Mesenchymal stem cell (in vitro differentiated cells and primary cell): ENCODE results near the gene GRAMD1B.
"Not testable (repeated sequence)": the region's sequence is repeated elsewhere in the genome, so short reads cannot be mapped to it uniquely, and the experiment has no call there.

ENCODE experiments used
- DNase-seq: peaks from one replicate; pipeline ENCODE4 v3.0.0-alpha.2; 2013
- H2AFZ ChIP-seq: one replicate; pipeline ENCODE4 v1.6.1; 2013; ENCODE audit warnings: low read depth, mild to moderate bottlenecking, control low read depth, inconsistent platforms, low read length, moderate library complexity
- H2AK5ac ChIP-seq: 2 replicates; pipeline ENCODE4 v1.6.1; 2013; ENCODE audit warnings: low read length, moderate library complexity, mild to moderate bottlenecking, inconsistent platforms; ENCODE audit not compliant: severe bottlenecking
- H2BK120ac ChIP-seq: one replicate; pipeline ENCODE4 v1.6.1; 2013; ENCODE audit warnings: low read depth, mild to moderate bottlenecking, inconsistent platforms, low read length, moderate library complexity
- H2BK12ac ChIP-seq, 2 experiments: one replicate each; pipeline ENCODE4 v1.6.1; 2013; ENCODE audit warnings: inconsistent platforms in 2 of 2, low read length in 2 of 2, mild to moderate bottlenecking in 2 of 2, moderate library complexity in 2 of 2, control low read depth in 1 of 2
- H2BK15ac ChIP-seq: one replicate; pipeline ENCODE4 v1.6.1; 2013; ENCODE audit warnings: mild to moderate bottlenecking, low read depth, inconsistent platforms; ENCODE audit not compliant: poor library complexity, severe bottlenecking
- H2BK5ac ChIP-seq: 2 replicates; pipeline ENCODE4 v1.6.1; 2013; ENCODE audit warnings: low read depth, mild to moderate bottlenecking, low read length, control low read depth, inconsistent platforms; ENCODE audit not compliant: poor library complexity, severe bottlenecking
- H3K14ac ChIP-seq, 2 experiments: one replicate each; pipeline ENCODE4 v1.6.1; 2013; ENCODE audit warnings: inconsistent platforms in 2 of 2, low read length in 2 of 2, control low read depth in 1 of 2, mild to moderate bottlenecking in 1 of 2, moderate library complexity in 1 of 2
- H3K18ac ChIP-seq, 2 experiments: one replicate each; pipeline ENCODE4 v1.6.1; 2013; ENCODE audit warnings: inconsistent platforms in 2 of 2, low read length in 2 of 2, control low read depth in 1 of 2, low read depth in 1 of 2, mild to moderate bottlenecking in 1 of 2
- H3K23ac ChIP-seq, 2 experiments: one replicate each; pipeline ENCODE4 v1.6.1; 2013; ENCODE audit warnings: inconsistent platforms in 2 of 2, low read length in 2 of 2, mild to moderate bottlenecking in 2 of 2, moderate library complexity in 2 of 2, control low read depth in 1 of 2
- H3K27ac ChIP-seq: 2 replicates; pipeline ENCODE4 v1.5.1; 2013; ENCODE audit warnings: mild to moderate bottlenecking, moderate library complexity, low read length, control low read depth, inconsistent platforms; ENCODE audit not compliant: poor library complexity, severe bottlenecking
- H3K27me3 ChIP-seq, 2 experiments: 2 replicates each; pipeline versions ENCODE4 v1.6.1 to v1.7.0; 2013; ENCODE audit warnings: low read length in 2 of 2, mild to moderate bottlenecking in 2 of 2, moderate library complexity in 2 of 2, control low read depth in 1 of 2, inconsistent platforms in 1 of 2; ENCODE audit not compliant: control insufficient read depth in 1 of 2, insufficient read depth in 1 of 2
- H3K36me3 ChIP-seq, 2 experiments: 2 replicates each; pipeline versions ENCODE4 v1.6.1 to v1.7.0; 2013; ENCODE audit warnings: low read length in 2 of 2, control low read depth in 1 of 2, inconsistent platforms in 1 of 2, low read depth in 1 of 2, mild to moderate bottlenecking in 1 of 2; ENCODE audit not compliant: insufficient read depth in 2 of 2, control insufficient read depth in 1 of 2
- H3K4ac ChIP-seq, 2 experiments: one replicate each; pipeline ENCODE4 v1.6.1; 2013; ENCODE audit warnings: inconsistent platforms in 2 of 2, low read length in 2 of 2, mild to moderate bottlenecking in 2 of 2, moderate library complexity in 2 of 2, control low read depth in 1 of 2, low read depth in 1 of 2
- H3K4me1 ChIP-seq: 2 replicates; pipeline ENCODE4 v1.6.1; 2013; ENCODE audit warnings: low read depth, low read length, control low read depth; ENCODE audit not compliant: control insufficient read depth, insufficient read depth
- H3K4me2 ChIP-seq: 2 replicates; pipeline ENCODE4 v1.6.1; 2013; ENCODE audit warnings: low read length, mild to moderate bottlenecking, inconsistent platforms; ENCODE audit not compliant: poor library complexity, severe bottlenecking
- H3K4me3 ChIP-seq, 2 experiments: 2 replicates each; pipeline versions ENCODE4 v1.5.1 to v1.7.0; 2013; ENCODE audit warnings: low read length in 2 of 2, mild to moderate bottlenecking in 2 of 2, control low read depth in 1 of 2, low read depth in 1 of 2; ENCODE audit not compliant: insufficient read depth in 1 of 2
- H3K79me1 ChIP-seq: replicated peaks from 2 replicates; pipeline ENCODE4 v1.6.1; 2013; ENCODE audit warnings: mild to moderate bottlenecking, control low read depth, low read length, inconsistent platforms; ENCODE audit not compliant: poor library complexity, severe bottlenecking
- H3K9ac ChIP-seq: 2 replicates; pipeline ENCODE4 v1.7.0; 2013; ENCODE audit warnings: mild to moderate bottlenecking, low read length, moderate library complexity
- H3K9me3 ChIP-seq: 2 replicates; pipeline ENCODE4 v1.7.0; 2013; ENCODE audit warnings: mild to moderate bottlenecking, low read length; ENCODE audit not compliant: control insufficient read depth
- H4K8ac ChIP-seq: one replicate; pipeline ENCODE4 v1.6.1; 2013; ENCODE audit warnings: inconsistent platforms, mild to moderate bottlenecking, low read length, moderate library complexity
- H4K91ac ChIP-seq: one replicate; pipeline ENCODE4 v1.6.1; 2013; ENCODE audit warnings: mild to moderate bottlenecking, low read length, inconsistent platforms
- WGBS: methylation state at CpG from one replicate; pipeline ENCODE4 v1.1.7; 2013; ENCODE audit warnings: mixed read lengths; 5-methylcytosine and 5-hydroxymethylcytosine counted together

GRAMD1B gene

GRCh38 chr11:123458501-123458900 is 28.4 kb downstream of the GRAMD1B start:
- Histone ChIP-seq H3K4me3 (no peak overlapping the region), H2BK120ac (no peak overlapping the region), H3K27ac (no peak overlapping the region), H3K9ac (no peak overlapping the region), H2BK5ac (no peak overlapping the region), H4K91ac (no peak overlapping the region), H3K79me1 (peaks cover 3% of the 10 kb centered on the region), H2BK15ac (no peak overlapping the region), H3K36me3 (peaks cover 0 to 3% of the 10 kb centered on the region in 2 experiments), H2AFZ (no peak overlapping the region), H2BK12ac (no peak overlapping the region), H3K23ac (no peak overlapping the region), H4K8ac (no peak overlapping the region), H3K14ac (no peak overlapping the region), H2AK5ac (no peak overlapping the region), H3K4ac (no peak overlapping the region), H3K27me3 (no peaks in the 10 kb centered on the region), H3K18ac (no peak overlapping the region), H3K9me3 (no peaks in the 10 kb centered on the region), H3K4me2 (no peak overlapping the region), H3K4me1 (peaks cover 4% of the 10 kb centered on the region)
- 100% methylated on average over 2 of the region's 2 CpGs for WGBS
- no peak for DNase-seq

DNA sequence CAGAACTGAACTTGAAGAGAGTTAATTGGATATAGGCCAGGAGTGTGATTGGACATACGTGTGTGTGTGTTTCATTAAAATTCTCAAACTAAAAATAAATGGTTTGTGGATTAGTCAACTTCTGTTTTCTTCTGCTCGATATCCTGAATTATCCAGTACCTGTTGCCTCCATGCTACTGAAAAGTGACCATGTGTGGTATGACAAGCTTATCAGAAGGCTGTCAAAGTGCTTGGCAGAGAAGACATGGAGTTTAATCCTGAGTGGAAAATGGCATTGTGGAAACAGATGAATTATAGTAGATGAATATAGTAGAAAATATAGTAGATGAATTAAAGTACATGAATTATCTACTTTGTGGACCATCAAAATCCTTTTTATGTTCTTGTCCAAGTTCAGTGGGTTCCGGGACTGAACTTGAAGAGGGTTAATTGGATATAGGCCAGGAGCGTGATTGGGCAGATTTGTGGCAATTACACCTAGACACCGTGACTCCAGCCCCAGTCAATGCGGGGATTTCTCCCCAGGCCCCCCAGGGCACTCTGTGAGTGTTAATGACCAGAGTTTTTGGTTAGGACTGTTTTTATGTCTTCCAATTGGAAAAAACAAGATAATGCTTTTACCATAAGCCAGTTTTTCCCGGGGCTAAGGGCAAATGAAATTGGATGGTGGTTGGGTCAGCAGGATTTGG is 30.1 kb downstream of the GRAMD1B start:
- H3K27ac ChIP-seq = no peak overlapping the region
- H2BK5ac ChIP-seq = no peak overlapping the region
- H3K9ac ChIP-seq = no peak overlapping the region
- no peak overlapping the region for H2AFZ ChIP-seq
- H3K36me3 ChIP-seq = peaks cover 0 to 3% of the 10 kb centered on the region in 2 experiments
- no peaks in the 10 kb centered on the region for H3K9me3 ChIP-seq
- H3K79me1 ChIP-seq = peaks cover 3% of the 10 kb centered on the region
- H2BK15ac ChIP-seq = no peak overlapping the region
- H3K27me3 ChIP-seq = no peaks in the 10 kb centered on the region
- no peak for DNase-seq
- H2AK5ac ChIP-seq = no peak overlapping the region
- no peak overlapping the region for H4K91ac ChIP-seq
- H3K4ac ChIP-seq = no peak overlapping the region
- WGBS = 94% methylated on average over 6 of the region's 7 CpGs
- no peak overlapping the region for H3K14ac ChIP-seq
- no peak overlapping the region for H3K4me2 ChIP-seq
- H2BK120ac ChIP-seq = no peak overlapping the region
- no peak overlapping the region for H2BK12ac ChIP-seq
- no peak overlapping the region for H3K18ac ChIP-seq
- H4K8ac ChIP-seq = no peak overlapping the region
- no peak overlapping the region for H3K23ac ChIP-seq
- H3K4me3 ChIP-seq = no peak overlapping the region
- no peaks in the 10 kb centered on the region for H3K4me1 ChIP-seq

- Histone ChIP-seq H2AK5ac (no peak overlapping the region), H2BK120ac (no peak overlapping the region), H4K91ac (no peak overlapping the region), H3K27ac (no peak overlapping the region), H3K23ac (no peak overlapping the region), H3K9me3 (no peaks in the 10 kb centered on the region), H3K27me3 (no peaks in the 10 kb centered on the region), H3K79me1 (peaks cover 3% of the 10 kb centered on the region), H3K4me2 (no peak overlapping the region), H3K4me3 (no peak overlapping the region), H3K9ac (no peak overlapping the region), H2BK12ac (no peak overlapping the region), H3K18ac (no peak overlapping the region), H3K14ac (no peak overlapping the region), H2BK5ac (no peak overlapping the region), H4K8ac (no peak overlapping the region), H3K4ac (no peak overlapping the region), H2AFZ (no peak overlapping the region), H3K36me3 (peaks cover 0 to 3% of the 10 kb centered on the region in 2 experiments), H3K4me1 (no peaks in the 10 kb centered on the region), H2BK15ac (no peak overlapping the region)
- DNase-seq = no peak
- WGBS = 89% methylated on average over 4 of the region's 4 CpGs
These were observed 31.1 kb downstream of the GRAMD1B start for GRCh38 chr11:123461164-123461563.

DNA sequence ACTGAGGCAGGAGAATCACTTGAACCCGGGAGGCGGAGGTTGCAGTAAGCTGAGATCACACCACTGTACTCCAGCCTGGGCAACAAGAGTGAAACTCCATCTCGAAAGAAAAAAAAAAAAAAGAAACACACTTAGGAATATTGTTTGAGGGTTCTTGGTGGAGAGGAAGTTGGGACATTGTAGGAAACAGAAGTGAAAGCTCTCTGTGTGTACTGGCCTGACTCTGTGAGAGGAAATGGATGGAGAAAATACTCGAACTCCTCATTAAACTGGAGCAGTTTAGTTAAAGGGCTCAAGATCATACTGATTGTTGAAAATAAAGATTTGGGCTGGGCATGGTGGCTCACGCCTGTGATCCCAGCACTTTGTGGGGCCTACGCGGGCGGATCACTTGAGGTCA is 35.6 kb downstream of the GRAMD1B start:
- H3K27ac ChIP-seq, H3K79me1 ChIP-seq, H3K18ac ChIP-seq, H3K9me3 ChIP-seq, H3K9ac ChIP-seq, H3K23ac ChIP-seq, H4K91ac ChIP-seq, H3K4me1 ChIP-seq, H3K36me3 ChIP-seq, H3K4me3 ChIP-seq, H3K4ac ChIP-seq, H3K4me2 ChIP-seq, H2AK5ac ChIP-seq, H4K8ac ChIP-seq, H3K14ac ChIP-seq, H2BK120ac ChIP-seq, H3K27me3 ChIP-seq, H2BK12ac ChIP-seq, H2BK5ac ChIP-seq, H2AFZ ChIP-seq, H2BK15ac ChIP-seq, DNase-seq: not testable (repeated sequence)
- 95% methylated on average over 8 of the region's 8 CpGs for WGBS
